ENCODE measurements around the gene FAM3D.
A peak's percentile ranks its signal among the peaks of the same experiment; 100 is the strongest.

The FAM3D gene

DNA sequence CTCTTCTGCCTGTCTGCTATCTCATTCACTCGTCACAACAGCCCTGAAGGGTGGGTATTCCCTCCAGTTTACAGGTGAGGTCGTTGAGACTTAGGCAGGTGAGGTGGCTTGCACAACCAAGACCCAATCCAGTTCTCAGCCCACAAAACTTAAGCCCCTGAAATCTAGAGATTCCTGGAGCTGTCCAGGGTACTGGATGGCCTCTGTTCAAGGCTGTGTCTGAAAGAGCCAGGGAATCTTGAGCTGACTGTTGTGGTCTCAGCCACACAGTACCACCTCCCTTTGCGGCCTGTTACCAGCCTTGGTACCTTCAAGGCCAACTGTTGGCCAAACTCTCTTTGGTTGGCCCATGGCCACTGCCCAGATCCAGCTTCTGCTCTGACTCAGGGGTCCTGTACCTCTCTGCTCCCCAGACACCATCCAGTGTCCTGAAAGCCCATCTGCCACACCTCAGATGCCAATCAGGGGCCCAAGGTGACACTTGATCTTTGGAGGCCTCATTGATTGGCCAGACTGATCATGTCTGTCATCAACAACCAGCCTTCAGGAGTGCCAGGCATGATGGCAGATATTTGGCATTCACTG, 78.5 kb downstream of the FAM3D start:
- no peak for DNase-seq

DNA sequence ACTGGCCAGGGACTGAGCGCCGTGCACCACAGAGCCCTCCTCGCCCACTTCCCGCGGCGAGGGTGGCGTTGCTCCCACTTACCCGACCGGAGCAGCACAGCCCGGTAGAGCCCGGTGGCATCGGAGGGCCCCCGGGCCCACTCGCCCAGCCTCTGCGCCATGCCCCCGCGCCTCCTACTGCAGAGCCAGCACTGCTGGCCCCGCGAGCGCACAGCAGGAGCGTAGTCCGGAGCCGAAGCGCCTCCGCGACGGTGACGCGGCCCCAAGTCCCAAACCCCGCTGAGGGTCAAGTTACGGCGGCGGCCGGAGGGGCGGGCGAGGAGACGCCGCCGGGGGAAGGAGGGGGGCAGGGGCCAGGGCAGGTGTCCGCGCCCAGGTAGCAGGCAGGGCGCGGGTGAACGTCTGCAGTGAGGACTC, 79.8 kb downstream of the FAM3D start:
- DNase-seq, result no peak

DNA sequence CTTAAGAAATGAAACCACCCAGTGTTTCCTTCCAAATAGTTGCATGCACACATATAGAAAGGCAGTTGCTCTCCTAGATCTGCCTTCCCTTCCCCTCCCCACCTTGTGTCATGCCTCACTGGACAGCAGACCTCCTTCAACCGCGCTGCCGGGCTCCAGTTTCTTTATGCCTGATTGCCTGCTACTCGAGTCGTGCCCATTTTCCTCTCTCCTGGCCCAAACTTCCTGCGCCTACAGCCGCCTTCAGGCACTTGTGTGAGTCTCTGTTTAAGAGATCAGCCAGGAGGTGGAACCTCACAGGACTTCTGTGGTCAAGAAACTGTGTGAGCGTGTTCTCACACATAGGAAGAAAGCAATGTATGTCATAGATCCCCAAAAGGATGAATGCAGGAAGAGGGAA, 80.6 kb downstream of the FAM3D start:
- DNase-seq, result no peak

DNA sequence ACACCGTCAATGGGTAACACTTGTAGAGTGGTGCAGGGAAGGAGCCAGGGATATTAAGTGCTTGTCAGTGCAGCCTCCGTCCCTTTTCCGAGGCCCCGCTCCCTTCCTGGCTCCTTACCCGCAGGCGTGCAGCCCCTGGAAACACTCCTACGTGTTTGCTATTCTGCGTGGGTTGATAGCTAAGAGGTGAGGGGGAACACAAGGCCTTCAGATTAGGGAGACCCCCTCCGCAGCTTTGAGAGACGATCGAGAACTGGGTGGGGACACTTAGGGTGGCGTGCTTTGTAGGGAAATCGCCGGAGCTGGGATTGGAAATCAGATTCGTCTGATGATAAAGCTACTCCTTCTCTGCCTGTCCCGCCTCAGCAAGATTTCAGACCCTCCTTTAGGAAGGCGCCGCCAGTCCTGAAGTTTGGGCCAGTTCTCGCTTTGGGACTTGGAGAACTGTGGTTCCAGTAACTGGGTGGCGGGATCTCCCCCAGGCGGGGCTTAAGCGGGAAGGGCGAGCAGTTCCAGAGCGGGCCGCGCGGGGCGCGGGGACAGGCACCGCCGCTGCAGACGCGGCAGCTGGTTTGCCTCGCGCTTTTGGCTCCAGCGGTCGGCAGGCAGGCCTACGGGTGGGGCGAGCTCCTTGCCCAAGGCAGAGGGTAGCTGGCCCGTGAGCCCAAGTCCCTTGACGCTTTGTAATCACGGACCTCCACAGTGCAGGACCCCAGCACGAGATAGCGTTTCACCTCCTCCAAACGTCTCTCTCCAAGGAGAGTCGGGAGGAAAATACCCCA, 81.4 kb downstream of the FAM3D start:
- peak; percentile 47 for DNase-seq

DNA sequence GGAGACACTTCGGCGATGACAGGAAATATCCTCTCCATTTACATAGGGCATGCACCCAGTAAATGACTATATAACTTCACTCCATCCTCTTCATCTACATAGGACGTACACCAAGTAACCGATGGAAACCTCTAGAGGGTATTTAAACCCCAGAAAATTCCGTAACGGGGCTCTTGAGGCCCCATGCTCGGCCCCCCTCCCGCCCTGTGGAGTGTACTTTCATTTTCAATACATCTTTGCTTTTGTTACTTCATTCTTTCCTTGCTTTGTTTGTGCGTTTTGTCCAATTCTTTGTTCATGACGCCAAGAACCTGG, 81.9 kb downstream of the FAM3D start:
- DNase-seq, result no peak

All from activated gamma-delta T cell treated with Interleukin-2 at 50 U/mL for 16 hours (primary cell).